RWPE2 (cell line): ENCODE measurements around the gene MERTK.

Experiments used
- ATAC-seq: fragments of 200-7000 bp; cut with Tn5 transposase; 3 replicates; pipeline ENCODE4 v1.9.1; 2021; ENCODE audit warnings: low read depth
- DNase-seq: peaks from one replicate; pipeline ENCODE4 v3.0.0-alpha.2; 2020; ENCODE audit warnings: low spot score
- H3K27ac ChIP-seq: fragments of 450-650 bp; 2 replicates; pipeline ENCODE4 v1.5.1; 2017; ENCODE audit warnings: mild to moderate bottlenecking; ENCODE audit not compliant: poor library complexity, severe bottlenecking
- H3K27me3 ChIP-seq: fragments of 250-450 bp; sonication (Bioruptor Pico); 2 replicates; pipeline ENCODE4 v1.5.1; 2021; ENCODE audit warnings: mild to moderate bottlenecking, moderate library complexity; ENCODE audit not compliant: insufficient read depth, poor library complexity, severe bottlenecking
- H3K36me3 ChIP-seq: fragments of 250-450 bp; sonication (Bioruptor Pico); 2 replicates; pipeline ENCODE4 v1.5.1; 2020; ENCODE audit warnings: low read depth, mild to moderate bottlenecking, moderate library complexity
- H3K4me1 ChIP-seq: fragments of 250-450 bp; sonication (Bioruptor Pico); 2 replicates; pipeline ENCODE4 v1.5.1; 2021; ENCODE audit warnings: mild to moderate bottlenecking, moderate library complexity; ENCODE audit not compliant: insufficient read depth, poor library complexity, severe bottlenecking
- H3K4me3 ChIP-seq: fragments of 250-450 bp; sonication (Bioruptor Pico); 2 replicates; pipeline ENCODE4 v1.5.1; 2021; ENCODE audit warnings: mild to moderate bottlenecking, moderate library complexity; ENCODE audit not compliant: severe bottlenecking
- H3K9me3 ChIP-seq: fragments of 250-450 bp; sonication (Bioruptor Pico); 2 replicates; pipeline ENCODE4 v1.5.1; 2021; ENCODE audit warnings: mild to moderate bottlenecking, moderate library complexity; ENCODE audit not compliant: severe bottlenecking
- CTCF ChIP-seq: fragments of 450-650 bp; IDR thresholded peaks from one replicate; pipeline ENCODE4 v1.5.1; 2017; ENCODE audit warnings: mild to moderate bottlenecking, moderate library complexity; ENCODE audit not compliant: poor library complexity, severe bottlenecking

Gene MERTK

GRCh38 chr2:111975053-111975552, 76.7 kb downstream of the MERTK start:
- peak overlapping the region; percentile 32 for H3K27ac ChIP-seq

GRCh38 chr2:111975819-111976218, 77.4 kb downstream of the MERTK start:
- H3K27ac ChIP-seq, result peak overlapping the region; percentile 32
- no peaks in the 10 kb centered on the region for H3K36me3 ChIP-seq
- no peak for ATAC-seq
- no peak for TF ChIP-seq CTCF
- no peak overlapping the region for H3K4me3 ChIP-seq
- peaks cover 24% of the 10 kb centered on the region for H3K27me3 ChIP-seq
- peaks cover 5% of the 10 kb centered on the region for H3K9me3 ChIP-seq
- DNase-seq, result no peak
- peaks cover 11% of the 10 kb centered on the region for H3K4me1 ChIP-seq

More at GRCh38 chr2:111975053-111975552, 76.7 kb downstream of the MERTK start:
- ATAC-seq, result peak; percentile 99
- Histone ChIP-seq H3K36me3 (no peaks in the 10 kb centered on the region), H3K4me1 (peaks cover 11% of the 10 kb centered on the region), H3K27me3 (peaks cover 24% of the 10 kb centered on the region), H3K4me3 (no peak overlapping the region), H3K9me3 (peaks cover 5% of the 10 kb centered on the region)
- DNase-seq, result peak; percentile 96
- TF ChIP-seq CTCF, result no peak

- no peak overlapping the region for H3K4me3 ChIP-seq
- H3K36me3 ChIP-seq, result no peaks in the 10 kb centered on the region
- H3K4me1 ChIP-seq, result peaks cover 11% of the 10 kb centered on the region
- TF ChIP-seq CTCF, result no peak
- H3K9me3 ChIP-seq, result peaks cover 5% of the 10 kb centered on the region
- DNase-seq, result no peak
- H3K27me3 ChIP-seq, result peaks cover 15% of the 10 kb centered on the region
- no peak for ATAC-seq
- H3K27ac ChIP-seq, result no peak overlapping the region
These were observed 78.8 kb downstream of the MERTK start for GRCh38 chr2:111977240-111977639.

- no peak for TF ChIP-seq CTCF
- no peak for DNase-seq
- H3K4me1 ChIP-seq, result peaks cover 11% of the 10 kb centered on the region
- H3K36me3 ChIP-seq, result no peaks in the 10 kb centered on the region
- peaks cover 1% of the 10 kb centered on the region for H3K27me3 ChIP-seq
- H3K9me3 ChIP-seq, result peaks cover 5% of the 10 kb centered on the region
- no peak overlapping the region for H3K27ac ChIP-seq
- no peak for ATAC-seq
- H3K4me3 ChIP-seq, result no peak overlapping the region
These were observed 80.2 kb downstream of the MERTK start for GRCh38 chr2:111978452-111979170.

- no peak for DNase-seq
- Histone ChIP-seq H3K4me1 (peaks cover 2% of the 10 kb centered on the region), H3K9me3 (peaks cover 5% of the 10 kb centered on the region), H3K36me3 (no peaks in the 10 kb centered on the region), H3K27me3 (peaks cover 3% of the 10 kb centered on the region), H3K4me3 (no peak overlapping the region), H3K27ac (no peak overlapping the region)
- ATAC-seq, result no peak
- no peak for TF ChIP-seq CTCF
These were observed 83.3 kb downstream of the MERTK start for GRCh38 chr2:111981666-111982065.
